ENCODE measurements around the gene IFI27.

GRCh38 chr14:94161058-94161457 lies 50.5 kb downstream of the IFI27 start:
- no peak for TF ChIP-seq ZNF510 (tag by site-specific recombination; IDR thresholded peaks at IDR 0.05; ENCODE audit: insufficient replicate concordance)
- TF ChIP-seq ZNF324 (tag by site-specific recombination; IDR thresholded peaks at IDR 0.05): no peak

Data from HEK293 (cell line).